K562 (cell line): ENCODE measurements around the gene IPO11. TPM values are rescaled to one million over a fixed set of nuclear protein-coding genes. Genes with fewer than 3 reads are reported as not detected.

Experiments used
- MEF2D ChIP-seq: conservative IDR thresholded peaks from 2 replicates; pipeline ENCODE4 v1.6.1; 2016; ENCODE audit warnings: low read depth, missing genetic modification characterization, missing compliant biosample characterization
- SP1 ChIP-seq: sonication (generic); formaldehyde crosslinking; IDR thresholded peaks from 2 replicates; pipeline ENCODE4 v1.8.1; 2022; ENCODE audit warnings: mild to moderate bottlenecking, missing genetic modification reagents
- TBL1XR1 ChIP-seq, 2 experiments: IDR thresholded peaks; 2 replicates each; pipeline ENCODE4 v1.6.1; 2012; ENCODE audit warnings: improper control_type of control experiment in 2 of 2, low read length in 2 of 2, mild to moderate bottlenecking in 1 of 2
- ZNF175 ChIP-seq: fragments of 200-800 bp; sonication (Bioruptor generic); IDR thresholded peaks from 2 replicates; pipeline ENCODE4 v1.6.1; 2016; ENCODE audit warnings: low read depth, mild to moderate bottlenecking, missing genetic modification characterization, missing compliant biosample characterization
- ZNF384 ChIP-seq: IDR thresholded peaks from 2 replicates; pipeline ENCODE4 v1.6.1; 2012; ENCODE audit warnings: low read depth, low read length, improper control_type of control experiment
- polyA plus RNA-seq, 8 experiments: library from polyadenylated mRNA; depleted of rRNA in 4 of 8; stranded (reverse) in 5 of 8; unstranded in 3 of 8; fragments of >200 nt; fragmentation: Nextera tagmentation in 2 of 8; fragmentation: Illumina TruSeq in 1 of 8; extraction: Ambion mirVana in 2 of 8; extraction: Trizol in 1 of 8; gene quantifications; 2 replicates each; pipeline versions ENCODE4 v1.2.1 to v1.2.3, GENCODE V29; 2011 to 2014; ENCODE audit warnings: inconsistent platforms in 1 of 8, missing spikeins in 1 of 8
- total RNA-seq, 7 experiments: library from RNA; depleted of rRNA in 6 of 7; stranded (reverse); fragments of >200 nt in 6 of 7; fragmentation: Illumina TruSeq in 2 of 7; extraction: Trizol in 2 of 7; gene quantifications; 2 replicates each; pipeline versions ENCODE4 v1.2.1 to v1.2.3, GENCODE V29; 2011 to 2021; ENCODE audit warnings: low replicate concordance in 1 of 7
- TF ChIP-seq, protein P1 (sequence below): fragments of 250-450 bp; sonication (Bioruptor Pico); IDR thresholded peaks from 2 replicates; pipeline ENCODE4 v1.4.0; 2020; ENCODE audit warnings: mild to moderate bottlenecking, moderate library complexity, borderline replicate concordance
- TF ChIP-seq, protein P2 (sequence below), 2 experiments: fragments of 200-800 bp in 1 of 2; sonication (Bioruptor generic) in 1 of 2; sonication (generic) in 1 of 2; formaldehyde crosslinking in 1 of 2; IDR thresholded peaks in 1 of 2; conservative IDR thresholded peaks in 1 of 2; 2 replicates each; pipeline versions ENCODE4 v1.5.0 to v1.6.1; 2016 to 2020; ENCODE audit warnings: missing compliant biosample characterization in 1 of 2, missing genetic modification characterization in 1 of 2, missing genetic modification reagents in 1 of 2

The IPO11 gene
- total and polyA plus RNA-seq, 9 of the 15 experiments (the other 6 are each of a cell fraction or from before 2014, with no cell fraction given), result 38.7 to 96.0 (median 70.9) TPM

DNA sequence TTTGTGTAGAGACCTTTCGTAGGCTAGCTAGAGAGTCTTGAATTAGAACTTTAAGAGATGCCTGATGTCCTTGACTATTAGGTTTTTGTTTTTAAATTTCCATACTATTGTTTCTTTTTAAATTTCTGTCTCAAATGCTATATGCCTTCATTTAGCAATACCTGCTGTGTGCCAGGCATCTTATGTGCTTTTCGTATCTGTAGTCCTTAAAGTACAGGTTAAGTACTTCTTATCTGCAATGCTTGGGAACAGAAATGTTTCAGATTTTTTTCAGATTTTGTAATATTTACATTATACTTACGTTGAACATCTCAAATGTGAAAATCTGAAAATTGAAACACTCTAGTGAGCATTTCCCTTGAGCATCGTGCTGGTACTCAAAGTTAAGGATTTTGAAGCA is 49.0 kb downstream of the IPO11 start (continued):
- TF ChIP-seq, protein P1, sequence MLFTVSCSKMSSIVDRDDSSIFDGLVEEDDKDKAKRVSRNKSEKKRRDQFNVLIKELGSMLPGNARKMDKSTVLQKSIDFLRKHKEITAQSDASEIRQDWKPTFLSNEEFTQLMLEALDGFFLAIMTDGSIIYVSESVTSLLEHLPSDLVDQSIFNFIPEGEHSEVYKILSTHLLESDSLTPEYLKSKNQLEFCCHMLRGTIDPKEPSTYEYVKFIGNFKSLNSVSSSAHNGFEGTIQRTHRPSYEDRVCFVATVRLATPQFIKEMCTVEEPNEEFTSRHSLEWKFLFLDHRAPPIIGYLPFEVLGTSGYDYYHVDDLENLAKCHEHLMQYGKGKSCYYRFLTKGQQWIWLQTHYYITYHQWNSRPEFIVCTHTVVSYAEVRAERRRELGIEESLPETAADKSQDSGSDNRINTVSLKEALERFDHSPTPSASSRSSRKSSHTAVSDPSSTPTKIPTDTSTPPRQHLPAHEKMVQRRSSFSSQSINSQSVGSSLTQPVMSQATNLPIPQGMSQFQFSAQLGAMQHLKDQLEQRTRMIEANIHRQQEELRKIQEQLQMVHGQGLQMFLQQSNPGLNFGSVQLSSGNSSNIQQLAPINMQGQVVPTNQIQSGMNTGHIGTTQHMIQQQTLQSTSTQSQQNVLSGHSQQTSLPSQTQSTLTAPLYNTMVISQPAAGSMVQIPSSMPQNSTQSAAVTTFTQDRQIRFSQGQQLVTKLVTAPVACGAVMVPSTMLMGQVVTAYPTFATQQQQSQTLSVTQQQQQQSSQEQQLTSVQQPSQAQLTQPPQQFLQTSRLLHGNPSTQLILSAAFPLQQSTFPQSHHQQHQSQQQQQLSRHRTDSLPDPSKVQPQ (CRISPR knock-in tag), result no peak
- TF ChIP-seq ZNF384, result no peak
- TF ChIP-seq MEF2D, result no peak
- TF ChIP-seq TBL1XR1 (IDR thresholded peaks at IDR 0.05; ENCODE audit: low read length in 2 of 2), result no peak
- no peak for TF ChIP-seq SP1
- TF ChIP-seq, protein P2, sequence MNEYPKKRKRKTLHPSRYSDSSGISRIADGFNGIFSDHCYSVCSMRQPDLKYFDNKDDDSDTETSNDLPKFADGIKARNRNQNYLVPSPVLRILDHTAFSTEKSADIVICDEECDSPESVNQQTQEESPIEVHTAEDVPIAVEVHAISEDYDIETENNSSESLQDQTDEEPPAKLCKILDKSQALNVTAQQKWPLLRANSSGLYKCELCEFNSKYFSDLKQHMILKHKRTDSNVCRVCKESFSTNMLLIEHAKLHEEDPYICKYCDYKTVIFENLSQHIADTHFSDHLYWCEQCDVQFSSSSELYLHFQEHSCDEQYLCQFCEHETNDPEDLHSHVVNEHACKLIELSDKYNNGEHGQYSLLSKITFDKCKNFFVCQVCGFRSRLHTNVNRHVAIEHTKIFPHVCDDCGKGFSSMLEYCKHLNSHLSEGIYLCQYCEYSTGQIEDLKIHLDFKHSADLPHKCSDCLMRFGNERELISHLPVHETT (CRISPR knock-in tag; conservative IDR thresholded peaks at IDR 0.05 in 1 of 2, IDR thresholded peaks at IDR 0.05 in 1 of 2), result no peak
- no peak for TF ChIP-seq ZNF175 (CRISPR knock-in tag)
- TF ChIP-seq, all 486 proteins: peak for 0
